GM12878 (cell line): Measurements from ENCODE around the gene BCO1. TPM values are rescaled to one million over a fixed set of nuclear protein-coding genes. Genes with fewer than 3 reads are reported as not detected.

Source experiments
- ATF2 ChIP-seq: IDR thresholded peaks from 2 replicates; pipeline ENCODE4 v1.6.1; 2012; ENCODE audit warnings: low read length, inconsistent platforms
- CHD4 ChIP-seq: fragments of 200-600 bp; sonication (generic); IDR thresholded peaks from 2 replicates; pipeline ENCODE4 v1.6.1; 2016; ENCODE audit warnings: mild to moderate bottlenecking
- KDM1A ChIP-seq: fragments of 200-600 bp; sonication (generic); IDR thresholded peaks from 2 replicates; pipeline ENCODE4 v1.6.1; 2016; ENCODE audit warnings: borderline replicate concordance
- MTA3 ChIP-seq: IDR thresholded peaks from 2 replicates; pipeline ENCODE4 v1.6.1; 2012; ENCODE audit warnings: low read length, inconsistent platforms, borderline replicate concordance
- MYB ChIP-seq: fragments of 150-350 bp; IDR thresholded peaks from 2 replicates; pipeline ENCODE4 v1.6.1; 2014; ENCODE audit warnings: mild to moderate bottlenecking, low read depth, low read length, borderline replicate concordance
- NBN ChIP-seq: fragments of 450-650 bp; IDR thresholded peaks from 2 replicates; pipeline ENCODE4 v1.6.1; 2016
- NFIC ChIP-seq: IDR thresholded peaks from 2 replicates; pipeline ENCODE4 v1.6.1; 2012; ENCODE audit warnings: low read depth, mild to moderate bottlenecking, inconsistent platforms, low read length, moderate library complexity
- NR2C1 ChIP-seq: fragments of 450-650 bp; IDR thresholded peaks from 2 replicates; pipeline ENCODE4 v1.6.1; 2017; ENCODE audit warnings: antibody characterized with exemption, mild to moderate bottlenecking, moderate library complexity
- RAD21 ChIP-seq: IDR thresholded peaks from 2 replicates; pipeline ENCODE4 v1.6.1; 2011; ENCODE audit warnings: mild to moderate bottlenecking, low read depth, low read length, moderate library complexity; ENCODE audit not compliant: insufficient read depth
- SMAD5 ChIP-seq: IDR thresholded peaks from 2 replicates; pipeline ENCODE4 v1.6.1; 2016; ENCODE audit warnings: antibody characterized with exemption, low read depth
- SRF ChIP-seq, 2 experiments: IDR thresholded peaks; 2 replicates each; pipeline ENCODE4 v1.6.1; 2011; ENCODE audit warnings: low read depth in 2 of 2, low read length in 2 of 2, mild to moderate bottlenecking in 1 of 2, moderate library complexity in 1 of 2
- TCF12 ChIP-seq: IDR thresholded peaks from 2 replicates; pipeline ENCODE4 v1.6.1; 2011; ENCODE audit warnings: low read depth, mild to moderate bottlenecking, low read length
- TCF3 ChIP-seq: IDR thresholded peaks from 2 replicates; pipeline ENCODE4 v1.6.1; 2012; ENCODE audit warnings: low read depth, mild to moderate bottlenecking, low read length, borderline replicate concordance; ENCODE audit not compliant: insufficient read depth
- YY1 ChIP-seq: IDR thresholded peaks from 2 replicates; pipeline ENCODE4 v1.6.1; 2011; ENCODE audit warnings: low read depth, mild to moderate bottlenecking, low read length
- ZNF384 ChIP-seq: IDR thresholded peaks from 2 replicates; pipeline ENCODE4 v1.6.1; 2012; ENCODE audit warnings: low read depth, mild to moderate bottlenecking, low read length, improper control_type of control experiment, borderline replicate concordance
- ZNF622 ChIP-seq: fragments of 450-650 bp; IDR thresholded peaks from 2 replicates; pipeline ENCODE4 v1.6.1; 2017; ENCODE audit warnings: mild to moderate bottlenecking, inconsistent platforms
- ZSCAN29 ChIP-seq: fragments of 450-650 bp; IDR thresholded peaks from 2 replicates; pipeline ENCODE4 v1.6.1; 2017; ENCODE audit warnings: mild to moderate bottlenecking, moderate library complexity
- polyA plus RNA-seq, 11 experiments: library from polyadenylated mRNA; depleted of rRNA in 4 of 11; unstranded in 6 of 11; stranded (reverse) in 5 of 11; fragments of >200 nt; fragmentation: Nextera tagmentation in 4 of 11; fragmentation: Illumina TruSeq in 1 of 11; extraction: Ambion mirVana in 4 of 11; extraction: Trizol in 1 of 11; gene quantifications; 1 replicate in 1 of 11; 2 replicates in 10 of 11; pipeline versions ENCODE4 v1.2.1 to v1.2.3, GENCODE V29; 2011 to 2016; ENCODE audit warnings: inconsistent platforms in 2 of 11, missing spikeins in 2 of 11, low read depth in 1 of 11
- total RNA-seq, 4 experiments: library from RNA; depleted of rRNA in 3 of 4; stranded (reverse); fragments of >200 nt in 3 of 4; fragmentation: Illumina TruSeq in 1 of 4; extraction: Trizol in 1 of 4; gene quantifications; 2 replicates each; pipeline versions ENCODE4 v1.2.1 to v1.2.3, GENCODE V29; 2013 to 2021
- TF ChIP-seq, protein P1 (sequence below): IDR thresholded peaks from 2 replicates; pipeline ENCODE4 v1.6.1; 2012; ENCODE audit warnings: low read depth, low read length, improper control_type of control experiment
- TF ChIP-seq, protein P2 (sequence below): fragments of 450-650 bp; IDR thresholded peaks from 2 replicates; pipeline ENCODE4 v1.6.1; 2016; ENCODE audit warnings: mild to moderate bottlenecking
- TF ChIP-seq, protein P3 (sequence below): fragments of 450-650 bp; conservative IDR thresholded peaks from 2 replicates; pipeline ENCODE4 v1.6.1; 2017; ENCODE audit warnings: mild to moderate bottlenecking, moderate library complexity
- TF ChIP-seq, protein P4 (sequence below): fragments of 450-650 bp; formaldehyde crosslinking; IDR thresholded peaks from 2 replicates; pipeline ENCODE4 v1.5.0; 2022; ENCODE audit warnings: mild to moderate bottlenecking, missing genetic modification characterization

Gene BCO1
- total and polyA plus RNA-seq, 10 of the 15 experiments (the other 5 are each of a cell fraction or from before 2014, with no cell fraction given) = 0.09 to 0.21 (median 0.14) TPM; not detected in 7

- 0 out of 2 replicates have a peak, but pooled peaks have one; percentile 28 for TF ChIP-seq NR2C1
- TF ChIP-seq, protein P1, sequence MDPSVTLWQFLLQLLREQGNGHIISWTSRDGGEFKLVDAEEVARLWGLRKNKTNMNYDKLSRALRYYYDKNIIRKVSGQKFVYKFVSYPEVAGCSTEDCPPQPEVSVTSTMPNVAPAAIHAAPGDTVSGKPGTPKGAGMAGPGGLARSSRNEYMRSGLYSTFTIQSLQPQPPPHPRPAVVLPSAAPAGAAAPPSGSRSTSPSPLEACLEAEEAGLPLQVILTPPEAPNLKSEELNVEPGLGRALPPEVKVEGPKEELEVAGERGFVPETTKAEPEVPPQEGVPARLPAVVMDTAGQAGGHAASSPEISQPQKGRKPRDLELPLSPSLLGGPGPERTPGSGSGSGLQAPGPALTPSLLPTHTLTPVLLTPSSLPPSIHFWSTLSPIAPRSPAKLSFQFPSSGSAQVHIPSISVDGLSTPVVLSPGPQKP = no peak; the same call in 1 of the 2 replicates
- TF ChIP-seq SRF (IDR thresholded peaks at IDR 0.05; ENCODE audit: low read depth in 2 of 2, low read length in 2 of 2) = peak in 1 of 2 experiments; percentile 81; a peak in 2 of 4 replicates
- TF ChIP-seq ATF2 = no peak
- peak; percentile 61; the same call in 1 of the 2 replicates for TF ChIP-seq TCF3
- TF ChIP-seq CHD4 = no peak
- TF ChIP-seq ZNF384 = no peak
- TF ChIP-seq NBN = peak; percentile 80; the same call in 1 of the 2 replicates
- TF ChIP-seq, protein P2, sequence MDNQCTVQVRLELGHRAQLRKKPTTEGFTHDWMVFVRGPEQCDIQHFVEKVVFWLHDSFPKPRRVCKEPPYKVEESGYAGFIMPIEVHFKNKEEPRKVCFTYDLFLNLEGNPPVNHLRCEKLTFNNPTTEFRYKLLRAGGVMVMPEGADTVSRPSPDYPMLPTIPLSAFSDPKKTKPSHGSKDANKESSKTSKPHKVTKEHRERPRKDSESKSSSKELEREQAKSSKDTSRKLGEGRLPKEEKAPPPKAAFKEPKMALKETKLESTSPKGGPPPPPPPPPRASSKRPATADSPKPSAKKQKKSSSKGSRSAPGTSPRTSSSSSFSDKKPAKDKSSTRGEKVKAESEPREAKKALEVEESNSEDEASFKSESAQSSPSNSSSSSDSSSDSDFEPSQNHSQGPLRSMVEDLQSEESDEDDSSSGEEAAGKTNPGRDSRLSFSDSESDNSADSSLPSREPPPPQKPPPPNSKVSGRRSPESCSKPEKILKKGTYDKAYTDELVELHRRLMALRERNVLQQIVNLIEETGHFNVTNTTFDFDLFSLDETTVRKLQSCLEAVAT = peak; percentile 70; the same call in 1 of the 2 replicates
- TF ChIP-seq RAD21 = no peak
- TF ChIP-seq, protein P3, sequence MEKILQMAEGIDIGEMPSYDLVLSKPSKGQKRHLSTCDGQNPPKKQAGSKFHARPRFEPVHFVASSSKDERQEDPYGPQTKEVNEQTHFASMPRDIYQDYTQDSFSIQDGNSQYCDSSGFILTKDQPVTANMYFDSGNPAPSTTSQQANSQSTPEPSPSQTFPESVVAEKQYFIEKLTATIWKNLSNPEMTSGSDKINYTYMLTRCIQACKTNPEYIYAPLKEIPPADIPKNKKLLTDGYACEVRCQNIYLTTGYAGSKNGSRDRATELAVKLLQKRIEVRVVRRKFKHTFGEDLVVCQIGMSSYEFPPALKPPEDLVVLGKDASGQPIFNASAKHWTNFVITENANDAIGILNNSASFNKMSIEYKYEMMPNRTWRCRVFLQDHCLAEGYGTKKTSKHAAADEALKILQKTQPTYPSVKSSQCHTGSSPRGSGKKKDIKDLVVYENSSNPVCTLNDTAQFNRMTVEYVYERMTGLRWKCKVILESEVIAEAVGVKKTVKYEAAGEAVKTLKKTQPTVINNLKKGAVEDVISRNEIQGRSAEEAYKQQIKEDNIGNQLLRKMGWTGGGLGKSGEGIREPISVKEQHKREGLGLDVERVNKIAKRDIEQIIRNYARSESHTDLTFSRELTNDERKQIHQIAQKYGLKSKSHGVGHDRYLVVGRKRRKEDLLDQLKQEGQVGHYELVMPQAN = 0 out of 2 replicates have a peak, but pooled peaks have one; percentile 66
- TF ChIP-seq NFIC = no peak
- no peak for TF ChIP-seq KDM1A
- TF ChIP-seq TCF12 = peak; percentile 50; the same call in 1 of the 2 replicates
- no peak for TF ChIP-seq ZSCAN29
- peak; percentile 89 for TF ChIP-seq SMAD5
- no peak for TF ChIP-seq MYB
- TF ChIP-seq, protein P4, sequence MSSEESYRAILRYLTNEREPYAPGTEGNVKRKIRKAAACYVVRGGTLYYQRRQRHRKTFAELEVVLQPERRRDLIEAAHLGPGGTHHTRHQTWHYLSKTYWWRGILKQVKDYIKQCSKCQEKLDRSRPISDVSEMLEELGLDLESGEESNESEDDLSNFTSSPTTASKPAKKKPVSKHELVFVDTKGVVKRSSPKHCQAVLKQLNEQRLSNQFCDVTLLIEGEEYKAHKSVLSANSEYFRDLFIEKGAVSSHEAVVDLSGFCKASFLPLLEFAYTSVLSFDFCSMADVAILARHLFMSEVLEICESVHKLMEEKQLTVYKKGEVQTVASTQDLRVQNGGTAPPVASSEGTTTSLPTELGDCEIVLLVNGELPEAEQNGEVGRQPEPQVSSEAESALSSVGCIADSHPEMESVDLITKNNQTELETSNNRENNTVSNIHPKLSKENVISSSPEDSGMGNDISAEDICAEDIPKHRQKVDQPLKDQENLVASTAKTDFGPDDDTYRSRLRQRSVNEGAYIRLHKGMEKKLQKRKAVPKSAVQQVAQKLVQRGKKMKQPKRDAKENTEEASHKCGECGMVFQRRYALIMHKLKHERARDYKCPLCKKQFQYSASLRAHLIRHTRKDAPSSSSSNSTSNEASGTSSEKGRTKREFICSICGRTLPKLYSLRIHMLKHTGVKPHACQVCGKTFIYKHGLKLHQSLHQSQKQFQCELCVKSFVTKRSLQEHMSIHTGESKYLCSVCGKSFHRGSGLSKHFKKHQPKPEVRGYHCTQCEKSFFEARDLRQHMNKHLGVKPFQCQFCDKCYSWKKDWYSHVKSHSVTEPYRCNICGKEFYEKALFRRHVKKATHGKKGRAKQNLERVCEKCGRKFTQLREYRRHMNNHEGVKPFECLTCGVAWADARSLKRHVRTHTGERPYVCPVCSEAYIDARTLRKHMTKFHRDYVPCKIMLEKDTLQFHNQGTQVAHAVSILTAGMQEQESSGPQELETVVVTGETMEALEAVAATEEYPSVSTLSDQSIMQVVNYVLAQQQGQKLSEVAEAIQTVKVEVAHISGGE (CRISPR knock-in tag) = no peak
- TF ChIP-seq YY1 = 0 out of 2 replicates have a peak, but pooled peaks have one; percentile 59
- TF ChIP-seq MTA3 = no peak
- TF ChIP-seq ZNF622 = no peak
These were observed 76.2 kb downstream of the BCO1 start, which contains the start of gene GAN (continued) for GRCh38 chr16:81314603-81315270.
